GM04503 (cell line): ENCODE measurements around the gene TXNRD1.
A peak's percentile ranks its signal among the peaks of the same experiment; 100 is the strongest.
"Not testable (repeated sequence)": the region's sequence is repeated elsewhere in the genome, so short reads cannot be mapped to it uniquely, and the experiment has no call there.

Source experiments
- DNase-seq: peaks from one replicate; pipeline ENCODE4 v3.0.0-alpha.2; 2012; ENCODE audit warnings: low read depth

The TXNRD1 gene

DNA sequence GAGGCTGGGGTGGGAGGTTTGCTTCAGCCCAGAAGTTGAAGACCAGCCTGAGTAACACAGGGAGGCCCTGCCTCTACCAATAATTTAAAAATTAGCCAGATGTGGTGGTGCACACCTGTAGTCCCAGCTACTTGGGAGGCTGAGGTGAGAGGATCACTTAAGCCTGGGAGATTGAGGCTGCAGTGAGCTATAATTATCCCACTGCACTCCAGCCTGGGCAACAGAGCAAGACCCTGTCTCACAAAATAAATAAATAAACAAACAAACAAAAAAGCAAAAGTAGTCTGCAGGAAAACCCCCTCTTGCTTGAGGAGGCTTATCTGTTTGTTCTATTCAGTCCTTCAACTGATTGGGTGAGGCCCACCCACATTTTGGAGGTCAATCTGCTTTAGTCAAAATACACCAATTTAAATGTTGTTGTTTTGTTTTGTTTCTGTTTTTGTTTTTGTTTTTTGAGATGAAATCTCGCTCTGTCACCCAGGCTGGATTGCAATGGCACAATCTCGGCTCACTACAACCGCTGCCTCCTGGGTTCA, 24.9 kb upstream of the TXNRD1 start:
- no peak for DNase-seq

DNA sequence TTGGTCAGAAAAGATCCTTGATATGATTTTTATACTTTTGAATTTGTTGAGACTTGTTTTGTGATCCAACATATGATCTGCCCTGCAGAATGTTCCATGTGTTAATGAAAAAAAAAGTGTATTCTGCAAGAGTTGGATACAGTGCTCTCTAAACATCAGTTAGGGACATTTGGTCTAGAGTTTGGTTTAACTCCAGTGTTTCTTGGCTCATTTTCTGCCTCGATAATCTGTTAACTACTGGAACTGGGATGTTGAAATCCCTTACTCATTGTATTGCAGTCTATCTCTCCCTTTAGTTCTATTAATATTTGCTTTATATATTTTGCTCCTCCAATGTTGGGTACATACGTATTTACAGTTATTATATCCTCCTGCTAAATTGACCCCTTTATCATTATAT, 18.3 kb upstream of the TXNRD1 start:
- peak; percentile 37 for DNase-seq

DNA sequence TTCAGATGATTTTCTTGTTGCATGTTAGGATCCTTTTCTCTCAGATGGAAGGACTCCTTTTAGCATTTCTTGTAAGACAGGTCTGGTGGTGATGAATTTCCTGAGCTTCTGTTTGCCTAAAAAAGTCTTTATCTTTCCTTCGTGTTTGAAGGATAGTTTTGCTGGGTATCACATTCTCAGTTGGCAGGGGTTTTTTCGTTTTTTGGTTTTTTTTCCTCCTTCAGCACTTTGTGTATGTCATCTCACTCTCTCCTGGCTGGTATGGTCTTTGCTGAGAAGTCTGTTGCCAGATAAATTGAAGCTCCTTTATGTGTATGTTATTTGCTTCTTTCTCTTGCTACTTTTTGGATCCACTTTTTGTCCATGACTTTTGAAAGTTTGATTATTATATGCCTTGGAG, 15.6 kb upstream of the TXNRD1 start:
- no peak for DNase-seq

DNA sequence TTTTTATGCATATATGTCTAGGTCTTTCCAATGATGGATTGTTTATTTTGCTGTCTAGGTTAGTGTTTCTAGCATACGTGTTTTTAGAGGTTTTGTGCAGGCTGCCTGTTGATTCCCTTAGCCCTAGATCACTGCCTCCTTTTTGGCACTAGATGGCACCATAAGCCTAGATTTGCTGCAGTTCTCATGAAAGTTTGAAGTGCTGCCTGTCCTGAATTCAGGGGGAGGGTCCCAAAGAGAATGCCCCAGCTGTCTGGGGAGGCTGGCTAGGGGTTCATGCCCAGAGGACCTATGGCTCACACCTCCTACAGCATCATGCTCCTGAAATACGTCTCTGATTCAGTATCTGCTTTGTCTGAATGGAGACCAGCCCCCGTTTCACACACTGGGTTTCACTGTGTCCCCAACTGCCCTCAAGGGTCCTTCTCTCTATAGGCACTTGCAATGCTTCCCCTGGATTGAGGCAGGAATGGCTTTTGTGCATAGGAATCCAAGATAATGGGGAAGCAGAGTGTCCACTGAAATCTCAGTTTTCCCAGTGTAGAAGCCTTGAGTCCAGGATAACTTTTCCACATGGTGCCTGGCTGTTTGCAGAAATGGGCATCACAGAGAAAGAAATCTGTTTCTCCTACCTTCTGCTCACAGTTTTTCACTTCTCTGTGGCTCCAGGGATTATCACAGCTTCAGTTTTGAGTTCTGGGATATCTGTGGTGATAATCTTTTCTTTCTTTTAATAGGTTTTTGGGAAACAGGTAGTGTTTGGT, 14.2 kb upstream of the TXNRD1 start:
- DNase-seq: no peak

DNA sequence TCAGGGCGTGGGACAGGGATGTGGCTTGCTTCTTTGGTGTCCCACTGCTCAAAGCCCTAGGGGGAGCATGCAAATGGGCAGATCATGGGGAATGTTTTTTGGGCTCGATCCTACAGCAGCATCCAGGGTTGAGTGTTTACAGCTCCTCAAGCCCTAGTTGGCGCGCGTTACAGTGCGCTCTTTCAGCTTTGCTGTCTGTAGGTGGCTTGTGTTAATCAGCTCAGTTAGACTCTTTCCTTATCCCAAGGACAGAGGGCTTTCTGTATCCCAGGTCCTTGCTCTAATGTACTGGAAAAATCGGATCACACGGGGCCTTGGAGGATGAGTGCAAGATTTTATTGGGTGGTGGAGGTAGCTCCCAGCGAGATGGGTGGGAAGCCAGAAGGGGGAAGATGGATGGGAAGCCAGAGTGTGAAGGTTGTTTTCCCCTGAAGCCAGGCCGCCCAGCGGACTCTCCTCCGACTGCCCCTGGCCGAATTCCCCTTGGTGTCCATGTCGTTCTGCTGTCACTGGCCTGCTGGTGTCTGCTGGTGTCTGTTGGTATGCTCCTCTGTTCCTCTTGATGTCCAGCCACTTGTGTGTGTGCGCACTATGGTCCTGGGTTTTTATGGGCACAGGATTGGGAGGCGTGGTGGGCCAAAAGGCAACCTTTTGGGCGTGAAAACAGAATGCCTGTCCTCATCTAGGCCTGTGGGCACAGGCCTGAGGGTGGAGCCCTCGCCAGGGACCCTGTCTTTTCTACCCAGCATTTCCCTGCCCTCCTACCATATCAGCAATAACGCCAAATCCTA, 10.7 kb upstream of the TXNRD1 start:
- DNase-seq: no peak

DNA sequence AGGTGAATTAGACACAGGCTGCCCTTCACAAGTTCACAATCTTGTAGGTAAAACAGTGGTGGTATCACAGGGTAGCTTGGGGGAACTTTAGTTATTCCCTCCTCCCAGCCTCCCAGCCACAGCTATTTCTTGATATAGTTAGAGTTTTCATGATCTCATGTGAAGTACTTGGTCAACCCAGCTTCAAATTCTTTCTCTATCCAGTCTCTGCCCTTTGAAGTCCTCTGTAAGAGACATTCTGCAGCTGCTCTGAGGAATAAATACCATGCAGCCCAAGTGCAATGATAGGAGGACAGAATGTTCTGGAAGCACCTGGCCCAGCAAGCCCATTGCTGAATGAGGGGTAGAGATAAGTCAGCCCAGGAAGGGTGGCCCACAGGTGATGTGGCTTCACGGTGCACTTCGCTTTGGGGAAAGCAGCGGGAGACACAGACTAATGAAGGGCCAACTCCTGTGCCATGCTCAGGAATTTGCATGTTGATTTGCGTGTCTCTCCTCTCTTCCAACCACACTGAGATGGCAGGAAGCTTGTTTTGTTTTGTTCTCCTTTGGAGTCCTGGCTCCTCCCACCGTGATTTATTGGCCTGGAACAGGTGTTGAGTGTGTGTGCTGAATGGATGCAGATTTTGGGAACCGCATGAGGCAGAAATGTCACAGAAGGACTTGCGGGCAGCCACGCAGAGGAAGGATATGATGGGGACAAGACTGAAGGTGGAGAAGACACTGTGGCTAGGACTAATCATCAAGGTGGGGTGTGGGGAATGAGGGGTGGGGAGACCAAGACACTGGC, 8.0 kb upstream of the TXNRD1 start:
- DNase-seq: no peak

DNA sequence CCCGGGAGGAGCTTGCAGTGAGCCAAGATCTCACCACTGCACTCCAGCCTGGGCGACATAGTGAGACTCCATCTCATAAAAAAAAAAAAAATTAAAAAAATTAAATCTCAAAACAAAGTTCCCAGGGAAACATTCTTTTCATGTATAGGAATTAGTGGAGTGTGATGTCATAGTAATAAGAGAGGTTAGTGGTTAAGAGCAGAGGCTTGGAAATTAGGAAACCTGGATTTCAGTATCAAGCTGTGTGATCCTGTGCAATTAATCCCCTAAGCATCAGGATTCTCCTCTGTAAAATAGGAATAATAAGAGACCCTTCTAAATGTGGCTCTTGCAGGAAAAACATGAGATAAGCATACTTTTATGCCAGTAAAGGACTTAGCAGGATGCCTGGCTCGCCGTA, 3.1 kb upstream of the TXNRD1 start:
- no peak for DNase-seq

DNA sequence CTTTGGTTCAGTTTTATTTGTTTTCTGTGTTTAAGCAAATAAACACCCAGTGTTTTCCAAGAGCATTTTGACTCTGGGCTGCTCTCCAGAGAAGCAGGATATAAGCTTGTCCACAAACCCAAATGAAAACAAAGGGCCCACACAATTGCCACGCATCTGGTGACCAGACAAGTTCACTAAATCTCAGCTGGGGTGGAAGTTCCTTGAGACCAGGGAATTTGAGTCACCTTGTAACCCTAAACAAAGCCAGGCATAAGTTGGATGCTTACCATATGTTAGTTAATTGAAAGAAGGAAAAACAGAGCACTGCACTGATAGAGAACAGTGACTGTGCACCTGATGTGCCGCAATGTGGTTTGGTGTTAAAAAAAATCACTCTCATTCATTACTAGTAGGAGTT, 1.6 kb upstream of the TXNRD1 start:
- peak; percentile 98 for DNase-seq

DNA sequence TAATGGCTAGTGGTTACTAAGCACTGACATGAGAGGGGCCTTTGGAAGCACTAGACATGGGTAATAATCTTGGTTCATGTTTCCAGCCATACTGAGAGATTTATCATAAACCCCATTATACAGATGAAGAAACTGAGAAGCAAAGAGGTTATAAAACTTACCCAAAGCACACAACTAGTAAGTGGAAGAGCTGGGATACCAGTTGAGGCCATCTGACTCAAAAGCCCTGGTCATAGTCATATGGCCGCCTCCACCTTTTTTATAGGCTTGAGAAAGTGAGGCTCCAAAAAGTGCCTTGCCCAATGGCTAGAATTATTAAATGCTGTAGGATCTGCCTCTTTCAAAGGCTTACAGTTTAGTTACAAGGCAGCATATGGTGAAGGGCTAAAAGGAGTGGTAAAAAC, 944 bp downstream of the TXNRD1 start:
- no peak for DNase-seq

DNA sequence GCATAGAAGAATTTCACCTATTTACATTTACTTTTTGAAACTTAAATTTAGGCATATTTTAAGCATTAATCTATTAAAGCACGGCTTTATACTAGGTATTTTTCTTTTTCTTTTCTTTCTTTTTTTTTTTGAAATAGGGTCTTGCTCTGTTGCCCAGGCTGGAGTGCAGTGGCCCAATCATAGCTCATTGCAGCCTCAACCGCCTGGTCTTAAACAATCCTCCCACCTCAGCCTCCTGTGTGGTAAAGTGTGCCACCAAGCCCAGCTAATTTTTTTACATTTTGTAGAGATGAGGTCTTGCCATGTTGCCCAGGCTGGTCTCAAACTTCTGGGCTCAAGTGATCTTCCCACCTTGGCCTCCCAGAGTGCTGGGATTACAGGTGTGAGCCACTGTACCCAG, 2.9 kb downstream of the TXNRD1 start:
- DNase-seq: not testable (repeated sequence)

DNA sequence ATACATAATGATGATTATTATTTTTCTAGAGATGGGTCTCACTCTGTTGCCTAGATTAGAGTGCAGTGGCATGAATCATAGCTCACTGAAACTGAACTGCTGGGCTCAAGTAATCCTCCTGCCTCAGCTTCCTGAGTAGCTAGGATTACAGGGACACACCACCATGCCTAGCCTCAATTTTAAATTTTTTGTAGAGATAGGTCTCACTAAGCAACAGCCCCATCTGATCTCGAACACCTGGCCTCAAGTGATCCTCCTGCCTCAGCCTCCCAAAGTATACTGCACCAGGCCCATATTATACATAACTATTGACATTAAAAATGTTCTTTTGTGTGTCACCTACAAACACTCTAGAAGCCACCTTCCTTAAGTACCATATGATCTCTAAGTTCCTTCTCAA, 3.4 kb downstream of the TXNRD1 start:
- DNase-seq: no peak

DNA sequence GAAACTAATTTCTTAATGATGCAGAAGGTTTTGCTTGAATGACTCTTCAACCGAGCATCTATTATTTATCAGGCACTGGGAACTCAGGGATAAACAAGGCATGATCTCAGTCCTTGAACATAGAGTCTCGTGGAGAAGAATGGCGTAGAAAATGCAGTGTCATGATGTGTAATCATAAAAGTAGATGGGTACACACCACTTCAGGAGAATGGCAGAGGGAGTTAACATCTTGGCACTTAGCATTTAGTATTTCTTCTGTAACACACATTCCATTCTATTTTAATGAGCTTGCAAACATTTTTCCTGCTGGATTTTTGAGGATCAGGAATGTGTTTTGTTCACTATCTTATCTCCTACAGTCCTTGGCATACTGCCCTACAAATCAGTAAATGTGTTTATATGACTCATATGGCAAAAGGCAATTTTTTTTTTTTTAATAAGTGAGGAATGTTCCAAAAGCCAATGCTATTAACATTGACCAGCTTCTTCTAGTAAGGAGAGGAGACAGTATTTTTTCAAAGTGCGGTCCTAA, 3.8 kb downstream of the TXNRD1 start:
- peak; percentile 99 for DNase-seq

DNA sequence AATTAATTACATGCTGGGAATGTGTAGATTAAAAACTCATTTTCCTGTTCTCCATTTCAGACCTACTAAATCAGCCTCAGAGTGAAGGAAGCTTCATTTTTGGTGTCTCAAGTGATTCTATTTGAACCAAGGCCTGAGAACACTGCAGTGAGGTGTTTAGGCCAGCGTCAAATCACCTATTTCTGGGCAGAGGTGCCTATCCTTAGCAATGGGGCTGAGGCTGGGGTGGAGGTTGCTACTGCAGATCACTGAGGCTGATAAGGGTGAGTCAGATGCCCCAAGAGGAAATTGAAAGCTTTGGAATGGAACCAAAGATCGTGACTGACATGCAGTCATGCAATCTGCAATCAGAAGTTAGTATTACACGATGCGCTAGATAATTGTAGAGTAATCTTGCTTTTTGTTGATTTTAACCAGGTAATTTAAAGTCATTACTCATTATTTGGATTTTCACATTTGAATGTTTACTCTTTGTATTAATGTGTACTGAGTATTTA, 4.4 kb downstream of the TXNRD1 start:
- DNase-seq: peak; percentile 39

DNA sequence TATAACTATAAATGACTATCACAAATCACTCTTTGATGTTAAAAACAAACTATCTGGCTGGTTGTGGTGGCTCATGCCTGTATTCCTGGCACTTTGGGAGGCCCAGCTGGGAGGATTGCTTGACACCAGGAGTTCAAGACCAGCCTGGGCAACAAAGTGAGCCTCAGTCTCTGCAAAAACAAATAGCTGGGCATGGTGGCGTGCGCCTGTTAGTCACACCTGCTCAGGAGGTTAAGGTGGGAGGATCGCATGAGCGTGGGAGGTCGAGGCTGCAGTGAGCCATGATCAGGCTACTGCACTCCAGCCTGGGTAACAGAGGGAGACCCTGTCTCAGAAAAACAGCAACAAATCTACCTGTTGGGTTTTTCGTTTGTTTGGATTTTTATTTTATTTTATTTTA, 5.4 kb downstream of the TXNRD1 start:
- no peak for DNase-seq

DNA sequence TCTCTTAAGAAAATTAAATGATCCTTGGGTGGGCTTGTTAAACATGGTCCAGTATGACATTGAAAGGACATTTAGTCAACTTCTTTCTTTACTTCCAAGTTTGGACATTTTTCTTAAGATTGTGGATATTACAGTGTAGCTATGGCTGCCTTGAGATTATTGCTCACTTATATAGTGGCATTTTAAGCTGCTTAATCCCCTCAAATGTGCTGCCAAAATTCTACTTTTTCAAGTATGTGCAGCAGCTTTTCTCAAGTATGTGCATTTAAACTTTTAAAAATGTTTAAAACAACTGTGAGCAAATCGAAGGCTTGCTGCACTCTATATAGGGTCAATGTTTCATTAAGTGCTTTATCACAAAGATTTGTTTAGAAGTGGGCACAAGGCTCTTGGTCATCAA, 7.4 kb downstream of the TXNRD1 start:
- DNase-seq: no peak

DNA sequence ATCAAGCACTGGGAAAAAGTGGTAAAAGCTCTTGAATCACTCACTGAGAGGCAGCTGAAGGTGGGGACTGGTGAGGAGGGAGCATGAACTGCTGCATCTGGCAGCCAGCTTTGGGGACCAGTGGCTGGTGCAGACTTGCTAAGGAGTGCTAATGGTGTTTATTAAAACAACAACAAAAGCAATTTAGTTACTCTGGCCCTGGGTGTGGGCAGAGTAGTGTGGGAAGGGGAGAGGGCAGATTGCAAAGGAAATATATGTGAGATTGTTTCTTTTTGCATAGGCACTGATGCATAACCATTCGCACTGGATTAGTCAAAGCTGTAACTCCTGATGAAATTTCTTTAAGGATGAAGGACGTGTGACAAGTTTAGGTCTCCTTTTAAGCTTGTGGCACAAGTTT, 8.1 kb downstream of the TXNRD1 start:
- no peak for DNase-seq

DNA sequence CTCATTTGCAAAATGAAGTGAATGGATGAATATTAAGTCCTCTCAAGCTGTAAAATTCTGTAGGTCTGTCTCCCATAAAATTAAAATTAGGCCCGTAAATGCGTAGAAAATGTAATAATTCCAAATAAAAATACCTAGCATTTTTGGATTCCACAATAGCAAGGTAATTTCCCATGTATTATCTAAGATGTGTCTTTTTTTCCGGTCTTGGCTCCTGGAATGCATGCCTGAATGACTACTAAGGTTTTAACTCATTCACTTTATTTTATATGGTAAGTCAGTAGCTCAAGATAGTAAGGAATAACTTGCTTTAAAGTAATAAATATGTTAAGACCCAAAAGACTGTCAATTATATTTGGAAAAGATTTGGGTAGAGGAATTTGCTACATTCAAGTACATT, 11.1 kb downstream of the TXNRD1 start:
- no peak for DNase-seq

DNA sequence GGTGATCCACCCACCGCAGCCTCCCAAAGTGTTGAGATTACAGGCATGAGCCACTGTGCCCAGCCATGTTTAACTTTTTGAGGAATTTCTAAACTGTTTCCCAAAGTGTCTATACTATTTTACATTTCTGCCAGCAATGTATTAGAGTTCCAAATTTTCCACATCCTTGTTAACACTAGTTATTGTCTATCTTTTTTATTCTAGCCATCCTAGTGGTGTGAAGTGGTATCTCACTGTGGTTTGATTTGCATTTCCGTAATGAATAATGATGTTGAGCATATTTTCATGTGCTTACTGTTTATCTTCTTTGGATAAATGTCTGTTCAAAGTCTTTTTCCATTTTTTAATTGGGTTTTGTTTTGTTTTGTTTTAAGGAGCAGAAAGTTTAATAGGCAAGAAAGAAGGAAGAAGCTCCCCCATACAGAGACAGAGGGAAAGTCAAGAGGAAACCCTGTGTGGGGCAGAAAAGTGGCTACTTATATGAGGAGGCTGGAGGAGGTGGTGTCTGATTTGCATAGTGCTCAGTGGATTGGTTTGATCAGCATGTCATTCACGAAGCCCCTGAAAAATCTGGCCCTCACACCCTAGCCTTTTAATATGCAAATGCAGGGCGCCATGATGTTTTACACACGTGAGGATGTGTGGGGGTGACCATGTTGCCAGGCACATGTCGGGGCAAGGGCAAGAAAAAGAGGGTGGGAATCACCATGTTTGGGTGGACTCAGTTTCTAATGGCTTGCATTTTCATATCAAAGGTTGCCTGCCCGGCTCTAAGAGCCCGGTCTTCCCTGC, 14.9 kb downstream of the TXNRD1 start:
- no peak for DNase-seq

DNA sequence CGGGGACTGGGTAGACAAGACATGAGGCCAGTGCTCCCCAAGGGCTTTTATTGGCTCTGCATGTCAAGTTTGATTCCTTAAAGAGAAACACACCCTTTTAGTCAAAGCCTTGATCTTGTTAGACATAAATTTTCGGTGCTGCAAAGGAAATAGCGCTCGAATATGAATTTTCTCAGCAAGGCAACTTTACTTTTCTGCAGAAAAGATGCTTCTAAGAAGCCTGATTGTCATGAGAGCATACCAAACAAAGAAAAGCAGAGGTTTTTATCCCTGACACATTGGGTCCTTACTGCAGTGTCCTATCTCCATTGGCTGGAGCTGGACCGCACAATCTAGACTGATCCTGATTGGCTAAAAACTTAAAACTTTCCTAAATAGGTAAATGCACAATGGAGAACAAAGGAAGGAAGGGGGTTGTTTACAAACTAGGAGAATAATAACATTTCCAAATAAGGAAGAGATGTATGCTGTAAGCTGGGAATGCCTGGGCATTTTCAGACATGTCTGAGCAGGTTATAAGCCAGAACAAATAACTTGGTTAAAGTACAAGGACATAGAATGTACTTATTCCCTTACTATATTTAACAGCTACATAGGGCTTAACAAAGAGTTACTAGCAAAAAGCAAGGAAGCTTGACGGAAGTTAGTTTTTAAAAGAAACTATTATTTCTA, 17.2 kb downstream of the TXNRD1 start:
- DNase-seq: no peak

DNA sequence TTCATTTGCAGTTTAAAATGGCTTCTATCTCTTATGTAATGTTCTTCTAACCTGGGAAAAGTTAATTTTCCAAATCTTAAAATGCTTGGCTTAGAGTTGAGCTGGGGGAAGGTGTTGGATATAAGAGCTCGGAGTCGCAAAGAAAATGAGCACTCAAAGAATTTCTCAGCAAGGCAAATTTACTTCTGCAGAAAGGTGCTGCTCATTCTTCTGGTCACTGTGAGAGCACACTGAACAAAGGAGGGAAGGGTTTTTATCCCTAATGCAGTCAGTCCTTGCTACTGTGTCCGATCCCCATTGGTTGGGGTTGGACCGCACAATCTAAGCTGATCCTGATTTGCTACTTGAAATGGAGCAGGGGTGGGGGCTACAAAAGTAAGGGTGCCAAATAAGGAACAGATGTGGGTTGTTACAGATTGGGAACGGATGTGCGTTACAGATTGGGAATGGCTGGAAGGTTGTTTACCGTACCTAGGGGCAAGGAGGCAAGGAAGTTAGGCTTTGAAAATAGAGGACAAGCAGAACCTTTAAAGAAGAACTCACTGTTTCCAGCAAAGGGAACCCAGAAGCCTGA, 19.4 kb downstream of the TXNRD1 start:
- no peak for DNase-seq
